Coronary artery (tissue), 2 donors: ENCODE measurements around the gene GLDC.

Experiments used
- DNase-seq: peaks from one replicate; pipeline ENCODE4 v3.0.0-alpha.2; 2017; ENCODE audit warnings: low spot score
- H3K27ac ChIP-seq, 2 donors: fragments of 200-600 bp; sonication (generic); one replicate each; pipeline ENCODE4 v1.5.1; 2016 to 2019
- H3K4me3 ChIP-seq: fragments of 200-600 bp; sonication (generic); 2 replicates; pipeline ENCODE4 v1.5.1; 2016; ENCODE audit warnings: mild to moderate bottlenecking, moderate library complexity
- CTCF ChIP-seq: fragments of 200-600 bp; sonication (generic); IDR thresholded peaks from one replicate; pipeline ENCODE4 v1.5.1; 2019; ENCODE audit warnings: antibody characterized with exemption

The GLDC gene

DNA sequence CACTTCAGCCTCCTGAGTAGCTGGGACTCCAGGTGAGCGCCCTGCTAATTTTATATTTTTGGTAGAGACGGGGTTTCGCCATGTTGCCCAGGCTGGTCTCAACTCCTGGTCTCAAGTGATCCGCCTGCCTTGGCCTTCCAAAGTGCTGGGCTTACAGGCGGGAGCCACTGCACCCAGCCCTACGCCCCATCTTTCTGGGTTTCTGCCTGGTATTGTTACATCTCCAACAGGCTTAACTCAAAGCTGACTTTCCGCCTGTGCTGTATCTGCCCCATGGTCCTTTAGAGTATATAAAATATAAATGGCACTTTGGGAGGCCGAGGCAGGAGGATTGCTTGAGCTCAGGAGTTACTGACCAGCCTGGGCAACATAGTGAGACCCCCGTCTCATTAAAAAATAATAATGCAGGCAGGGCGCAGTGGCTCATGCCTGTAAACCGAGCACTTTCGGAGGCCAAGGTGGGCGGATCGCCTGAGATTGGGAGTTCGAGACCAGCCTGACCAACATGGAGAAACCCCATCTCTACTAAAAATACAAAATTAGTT is 36.5 kb upstream of the GLDC start:
- no peak for DNase-seq
- peak overlapping the region; percentile 80 for H3K4me3 ChIP-seq
- no peak for TF ChIP-seq CTCF
- H3K27ac ChIP-seq = peak overlapping the region; percentile 91 to 92

GRCh38 chr9:6681147-6681956 is 35.8 kb upstream of the GLDC start:
- Histone ChIP-seq H3K27ac (peak overlapping the region; percentile 91 to 92), H3K4me3 (peak overlapping the region; percentile 80)
- peak; percentile 97 for DNase-seq
- TF ChIP-seq CTCF = no peak

- H3K4me3 ChIP-seq = peak overlapping the region; percentile 80
- no peak for TF ChIP-seq CTCF
- DNase-seq = no peak
- peak overlapping the region; percentile 91 to 92 for H3K27ac ChIP-seq
Observed at GRCh38 chr9:6680797-6681146, 35.2 kb upstream of the GLDC start.

DNA sequence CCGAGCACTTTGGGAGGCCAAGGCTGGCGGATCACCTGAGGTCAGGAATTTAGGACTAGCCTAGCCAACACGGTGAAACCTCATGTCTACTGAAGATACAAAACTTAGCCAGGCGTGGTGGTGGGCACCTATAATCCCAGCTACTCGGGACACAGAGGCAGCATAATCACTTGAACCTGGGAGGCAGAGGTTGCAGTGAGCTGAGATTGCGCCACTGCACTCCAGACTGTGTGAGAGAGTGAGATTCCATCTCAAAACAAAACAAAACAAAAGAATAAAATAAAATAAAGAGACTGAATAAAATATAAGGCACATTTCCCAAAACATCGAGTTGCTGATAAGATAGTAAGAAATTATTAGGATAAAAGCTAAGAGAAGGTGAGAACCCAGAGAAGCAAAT is 32.3 kb upstream of the GLDC start:
- H3K4me3 ChIP-seq = no peak overlapping the region
- H3K27ac ChIP-seq = no peak overlapping the region
- no peak for DNase-seq
- TF ChIP-seq CTCF = no peak

- Histone ChIP-seq H3K4me3 (no peak overlapping the region), H3K27ac (no peak overlapping the region)
- no peak for TF ChIP-seq CTCF
- DNase-seq = no peak
Observed at GRCh38 chr9:6676254-6676921, 30.9 kb upstream of the GLDC start.

DNA sequence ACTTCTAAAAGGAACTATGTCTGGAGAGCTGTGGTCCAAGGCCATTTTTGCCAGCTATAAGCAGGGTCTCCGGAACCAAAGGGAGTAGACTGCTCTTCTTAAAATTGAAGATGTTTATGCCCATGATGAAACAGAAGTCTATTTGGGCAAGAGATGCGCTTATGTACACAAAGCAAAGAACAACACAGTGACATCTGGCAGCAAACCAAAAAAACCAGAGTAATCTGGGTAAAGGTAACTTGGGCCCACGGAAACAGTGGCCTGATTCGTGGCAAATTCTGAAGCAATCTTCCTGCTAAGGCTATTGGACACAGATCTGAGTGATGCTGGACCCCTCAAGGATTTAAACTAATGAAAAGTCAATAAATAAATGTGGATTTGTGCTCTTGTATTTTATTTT is 29.7 kb upstream of the GLDC start:
- DNase-seq = no peak
- H3K4me3 ChIP-seq = no peak overlapping the region
- no peak overlapping the region for H3K27ac ChIP-seq
- no peak for TF ChIP-seq CTCF
